Neural cell (in vitro differentiated cells): ENCODE results near the gene KBTBD12.
"Not testable (repeated sequence)": the region's sequence is repeated elsewhere in the genome, so short reads cannot be mapped to it uniquely, and the experiment has no call there.

Experiments used
- CTCF ChIP-seq: fragments of 450-650 bp; IDR thresholded peaks from 2 replicates; pipeline ENCODE4 v1.5.1; 2014; ENCODE audit warnings: antibody characterized with exemption, mild to moderate bottlenecking, moderate library complexity; ENCODE audit not compliant: poor library complexity, severe bottlenecking
- EZH2 ChIP-seq: fragments of 200-600, 300-800 bp; shearing (Covaris generic), sonication (generic); IDR thresholded peaks from 2 replicates; pipeline ENCODE4 v1.6.1; 2014; ENCODE audit warnings: antibody characterized with exemption, low read length, borderline replicate concordance, mild to moderate bottlenecking; ENCODE audit not compliant: insufficient read depth, poor library complexity, severe bottlenecking
- POLR2AphosphoS5 ChIP-seq: IDR thresholded peaks from 2 replicates; pipeline ENCODE4 v1.6.1; 2012
- RAD21 ChIP-seq: fragments of 450-650 bp; conservative IDR thresholded peaks from 2 replicates; pipeline ENCODE4 v1.6.1; 2014; ENCODE audit warnings: antibody characterized with exemption, mild to moderate bottlenecking, moderate library complexity

GRCh38 chr3:127906653-127907052, 8.4 kb upstream of the KBTBD12 start:
- not testable (repeated sequence) for TF ChIP-seq POLR2AphosphoS5, CTCF, EZH2, RAD21
